Measurements from ENCODE around the gene PCDH9. TPM values are rescaled to one million over a fixed set of nuclear protein-coding genes. Genes with fewer than 3 reads are reported as not detected.

PCDH9 gene, protein sequence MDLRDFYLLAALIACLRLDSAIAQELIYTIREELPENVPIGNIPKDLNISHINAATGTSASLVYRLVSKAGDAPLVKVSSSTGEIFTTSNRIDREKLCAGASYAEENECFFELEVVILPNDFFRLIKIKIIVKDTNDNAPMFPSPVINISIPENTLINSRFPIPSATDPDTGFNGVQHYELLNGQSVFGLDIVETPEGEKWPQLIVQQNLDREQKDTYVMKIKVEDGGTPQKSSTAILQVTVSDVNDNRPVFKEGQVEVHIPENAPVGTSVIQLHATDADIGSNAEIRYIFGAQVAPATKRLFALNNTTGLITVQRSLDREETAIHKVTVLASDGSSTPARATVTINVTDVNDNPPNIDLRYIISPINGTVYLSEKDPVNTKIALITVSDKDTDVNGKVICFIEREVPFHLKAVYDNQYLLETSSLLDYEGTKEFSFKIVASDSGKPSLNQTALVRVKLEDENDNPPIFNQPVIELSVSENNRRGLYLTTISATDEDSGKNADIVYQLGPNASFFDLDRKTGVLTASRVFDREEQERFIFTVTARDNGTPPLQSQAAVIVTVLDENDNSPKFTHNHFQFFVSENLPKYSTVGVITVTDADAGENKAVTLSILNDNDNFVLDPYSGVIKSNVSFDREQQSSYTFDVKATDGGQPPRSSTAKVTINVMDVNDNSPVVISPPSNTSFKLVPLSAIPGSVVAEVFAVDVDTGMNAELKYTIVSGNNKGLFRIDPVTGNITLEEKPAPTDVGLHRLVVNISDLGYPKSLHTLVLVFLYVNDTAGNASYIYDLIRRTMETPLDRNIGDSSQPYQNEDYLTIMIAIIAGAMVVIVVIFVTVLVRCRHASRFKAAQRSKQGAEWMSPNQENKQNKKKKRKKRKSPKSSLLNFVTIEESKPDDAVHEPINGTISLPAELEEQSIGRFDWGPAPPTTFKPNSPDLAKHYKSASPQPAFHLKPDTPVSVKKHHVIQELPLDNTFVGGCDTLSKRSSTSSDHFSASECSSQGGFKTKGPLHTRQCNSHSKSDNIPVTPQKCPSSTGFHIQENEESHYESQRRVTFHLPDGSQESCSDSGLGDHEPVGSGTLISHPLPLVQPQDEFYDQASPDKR (N-terminal part only)
- total RNA-seq (2022; extraction: Qiagen RNA extraction): 5.6 to 7.7 TPM (median 6.5 TPM) in 5 replicates

DNA sequence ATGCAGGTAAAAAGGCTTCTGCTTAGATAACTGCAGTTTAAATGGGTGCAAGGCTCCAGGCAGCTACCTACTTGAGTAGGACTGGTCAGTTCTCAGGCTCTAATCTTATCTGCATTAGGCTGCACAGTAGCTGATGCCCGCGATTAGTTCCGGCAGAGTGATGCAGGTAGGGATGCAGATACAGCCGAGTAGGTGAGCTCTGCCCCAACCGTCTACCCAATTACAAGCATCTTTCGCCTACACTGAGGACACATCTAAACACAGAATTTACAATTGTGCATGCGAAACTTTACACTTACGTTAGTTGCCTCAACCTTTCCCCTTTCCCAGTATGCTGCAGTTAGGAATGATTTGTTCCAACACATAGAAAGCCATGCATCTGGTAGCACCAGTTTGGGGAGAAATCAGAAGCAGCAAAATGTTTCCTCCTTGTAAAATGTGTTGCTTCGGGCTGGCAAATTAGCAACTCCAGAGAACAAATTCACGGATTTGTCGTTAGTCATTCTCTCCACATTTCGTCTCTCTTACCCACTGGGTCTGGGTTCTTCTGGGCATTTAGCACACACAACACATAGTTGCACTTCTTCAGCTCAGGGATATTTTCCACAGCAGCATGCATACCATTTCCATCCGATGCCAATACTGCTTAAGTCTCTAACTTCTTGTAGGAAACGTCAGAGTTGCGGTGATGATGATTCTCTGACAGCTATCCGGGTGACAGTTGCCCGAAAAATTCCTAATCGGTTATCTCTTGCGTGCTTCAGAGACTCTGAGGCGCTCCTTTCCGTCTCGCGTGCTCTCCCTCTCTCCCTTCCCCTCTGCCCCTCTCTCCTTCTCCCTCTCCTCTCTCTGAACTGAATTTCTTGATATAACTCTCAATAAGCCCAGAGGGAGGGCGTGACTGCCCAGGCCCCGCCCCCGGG lies at the start of gene PCDH9:
Gene PCDH9, minus strand, starts transcription at position 856 of the 923 bp plus-strand sequence. CDS start 1,896 bp downstream, outside the sequence.

Measured in A549 treated with Hydrocortisone at 1 μM for 4 hours (cell line).